Activated B cell treated with CpG ODN at 0.5 μM for 24 hours (primary cell): ENCODE results near the gene FMO5. TPM values are rescaled to one million over a fixed set of nuclear protein-coding genes. Genes with fewer than 3 reads are reported as not detected.

Experiments used
- ATAC-seq: fragments of 200-7000 bp; cut with Tn5 transposase; one replicate; pipeline ENCODE4 v1.10.0; 2021; ENCODE audit warnings: low read depth, mild to moderate bottlenecking, moderate library complexity
- CTCF ChIA-PET: fragments of 350-600 bp; sonication (Branson Sonifier 250); formaldehyde crosslinking; loops from one replicate; lab custom pipeline; 2021; ENCODE audit warnings: antibody characterized with exemption; lab: Charles Lee
- POLR2A ChIA-PET: fragments of 350-600 bp; sonication (Branson Sonifier 250); formaldehyde crosslinking; loops from one replicate; lab custom pipeline; 2021; ENCODE audit warnings: antibody characterized with exemption; lab: Charles Lee
- DNase-seq: peaks from one replicate; pipeline ENCODE4 v3.0.0; 2022
- H3K27ac Mint-ChIP-seq: one replicate; pipeline ENCODE4 v1.8.0; 2020; ENCODE audit warnings: mixed read lengths
- H3K27me3 Mint-ChIP-seq: one replicate; pipeline ENCODE4 v1.8.0; 2021; ENCODE audit warnings: mixed read lengths
- H3K36me3 Mint-ChIP-seq: one replicate; pipeline ENCODE4 v1.8.0; 2021; ENCODE audit warnings: low read depth, mixed read lengths
- H3K4me1 Mint-ChIP-seq: one replicate; pipeline ENCODE4 v1.8.0; 2021; ENCODE audit warnings: mixed read lengths
- H3K4me3 Mint-ChIP-seq: one replicate; pipeline ENCODE4 v1.8.0; 2020; ENCODE audit warnings: mild to moderate bottlenecking, mixed read lengths
- H3K9me3 Mint-ChIP-seq: one replicate; pipeline ENCODE4 v1.8.0; 2020; ENCODE audit warnings: mixed read lengths
- intact Hi-C: fragments of 100-400 bp; cut with micrococcal nuclease; formaldehyde crosslinking; loops from one replicate; pipeline ENCODE4 v1.15.1; 2024
- total RNA-seq: library from RNA; stranded (reverse); gene quantifications from 2 replicates; pipeline ENCODE4 v1.2.3, GENCODE V29; 2022
- TF ChIP-seq, protein P1 (sequence below): fragments of 200-600 bp; IDR thresholded peaks from one replicate; pipeline ENCODE4 v1.8.0; 2022; ENCODE audit warnings: antibody characterized with exemption, mild to moderate bottlenecking

FMO5 gene
- total RNA-seq, 1 donor from 2014 or later = 1.8 TPM

DNA sequence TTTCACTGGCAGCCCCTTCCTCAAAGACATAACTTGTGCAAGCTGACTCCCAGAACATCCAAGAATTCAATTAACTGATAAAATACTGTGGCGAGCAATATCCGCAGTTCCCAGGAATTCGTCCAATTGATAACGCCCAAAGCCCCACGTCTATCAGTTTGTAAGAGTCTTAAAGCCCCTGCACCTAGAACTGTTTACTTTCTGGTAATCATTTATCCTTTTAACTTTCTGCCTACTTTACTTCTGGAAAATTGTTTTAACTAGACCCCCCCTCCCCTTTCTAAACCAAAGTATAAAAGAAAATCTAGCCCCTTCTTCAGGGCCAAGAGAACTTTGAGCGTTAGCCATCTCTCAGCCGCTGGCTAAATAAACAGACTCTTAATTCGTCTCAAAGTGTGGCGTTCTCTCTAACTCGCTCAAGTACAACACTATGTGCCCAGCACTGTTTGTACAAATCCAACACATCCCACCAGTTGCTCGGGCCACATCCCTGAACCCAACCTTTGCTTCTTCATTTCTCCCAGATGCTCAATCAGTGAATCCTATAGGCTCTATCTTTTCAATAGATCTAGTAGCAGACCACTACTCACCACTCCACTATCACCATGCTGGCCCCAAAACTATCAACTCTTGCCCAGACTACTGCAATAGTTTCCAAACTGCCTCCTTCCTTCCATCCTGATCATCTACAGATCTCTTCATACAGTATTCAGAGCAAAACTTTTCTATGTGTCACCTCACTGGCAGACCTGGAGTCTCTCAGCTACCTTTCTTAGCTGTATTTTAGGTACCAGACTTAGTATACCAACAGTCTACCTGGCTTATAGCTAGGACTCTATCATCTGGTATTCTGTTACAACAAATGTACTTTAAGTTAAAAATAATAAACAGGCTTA lies 14.0 kb upstream of the FMO5 start:
- TF ChIP-seq, protein P1, sequence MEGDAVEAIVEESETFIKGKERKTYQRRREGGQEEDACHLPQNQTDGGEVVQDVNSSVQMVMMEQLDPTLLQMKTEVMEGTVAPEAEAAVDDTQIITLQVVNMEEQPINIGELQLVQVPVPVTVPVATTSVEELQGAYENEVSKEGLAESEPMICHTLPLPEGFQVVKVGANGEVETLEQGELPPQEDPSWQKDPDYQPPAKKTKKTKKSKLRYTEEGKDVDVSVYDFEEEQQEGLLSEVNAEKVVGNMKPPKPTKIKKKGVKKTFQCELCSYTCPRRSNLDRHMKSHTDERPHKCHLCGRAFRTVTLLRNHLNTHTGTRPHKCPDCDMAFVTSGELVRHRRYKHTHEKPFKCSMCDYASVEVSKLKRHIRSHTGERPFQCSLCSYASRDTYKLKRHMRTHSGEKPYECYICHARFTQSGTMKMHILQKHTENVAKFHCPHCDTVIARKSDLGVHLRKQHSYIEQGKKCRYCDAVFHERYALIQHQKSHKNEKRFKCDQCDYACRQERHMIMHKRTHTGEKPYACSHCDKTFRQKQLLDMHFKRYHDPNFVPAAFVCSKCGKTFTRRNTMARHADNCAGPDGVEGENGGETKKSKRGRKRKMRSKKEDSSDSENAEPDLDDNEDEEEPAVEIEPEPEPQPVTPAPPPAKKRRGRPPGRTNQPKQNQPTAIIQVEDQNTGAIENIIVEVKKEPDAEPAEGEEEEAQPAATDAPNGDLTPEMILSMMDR = no peak
- DNase-seq (no peak), ATAC-seq (no peak)
- H3K9me3 Mint-ChIP-seq = no peaks in the 10 kb centered on the region
- POLR2A ChIA-PET = interaction anchor here (1.0 kb wide), 1 partner anchor 154 kb away, joined by 3 read pairs; no protein-coding TSS in a partner anchor
- CTCF ChIA-PET = no interaction called here
- H3K36me3 Mint-ChIP-seq = peaks cover 3% of the 10 kb centered on the region
- no peaks in the 10 kb centered on the region for H3K27me3 Mint-ChIP-seq
- intact Hi-C loops = no loop called here
- no peak overlapping the region for H3K27ac Mint-ChIP-seq
- peaks cover 14% of the 10 kb centered on the region for H3K4me1 Mint-ChIP-seq
- no peak overlapping the region for H3K4me3 Mint-ChIP-seq

DNA sequence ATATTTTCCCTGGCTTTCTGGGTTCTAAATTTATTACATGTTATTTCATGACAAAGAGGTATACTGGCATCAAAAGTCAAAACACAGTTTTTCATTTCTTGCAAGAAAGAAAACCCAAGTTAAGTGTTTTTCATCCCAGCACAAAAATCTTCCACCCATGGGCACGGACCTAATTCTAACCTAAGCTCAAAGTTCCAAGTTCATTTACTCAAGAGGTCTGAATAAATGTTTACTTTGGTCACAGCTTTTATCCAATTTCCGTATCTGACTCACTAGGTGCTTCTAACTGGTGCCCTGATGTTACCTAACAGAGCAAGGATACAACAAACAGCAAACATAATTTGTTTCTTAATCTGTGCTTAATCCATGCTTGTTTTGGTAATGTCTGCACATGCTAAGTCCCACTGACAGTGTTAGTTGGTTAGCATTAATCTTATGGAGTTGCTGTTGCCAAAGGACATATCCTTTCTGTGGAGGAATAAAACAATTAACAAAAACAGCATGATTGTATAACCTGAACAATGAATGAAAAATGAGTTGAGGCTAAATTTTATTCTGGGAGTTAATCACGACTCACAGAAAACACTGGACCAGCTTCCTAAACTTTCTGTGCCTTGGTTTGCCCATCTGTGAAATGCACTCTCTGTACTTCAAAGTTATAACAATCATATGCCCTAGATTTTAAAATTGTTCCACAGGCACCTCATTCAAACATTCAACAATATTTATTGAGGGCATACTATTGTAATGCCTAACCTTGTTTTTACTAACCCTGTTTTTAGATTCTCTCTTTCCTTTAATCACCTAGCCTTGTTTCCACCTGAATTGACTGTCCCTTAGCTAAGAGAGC lies 13.1 kb upstream of the FMO5 start:
- Mint-ChIP-seq H3K9me3 (no peaks in the 10 kb centered on the region), H3K4me1 (peaks cover 5% of the 10 kb centered on the region), H3K36me3 (peaks cover under 1% of the 10 kb centered on the region), H3K4me3 (no peak overlapping the region), H3K27ac (no peak overlapping the region), H3K27me3 (no peaks in the 10 kb centered on the region)
- ATAC-seq (no peak), DNase-seq (no peak)
- intact Hi-C loops = no loop called here
- TF ChIP-seq, protein P1 = no peak
- CTCF ChIA-PET = no interaction called here
- POLR2A ChIA-PET = no interaction called here

DNA sequence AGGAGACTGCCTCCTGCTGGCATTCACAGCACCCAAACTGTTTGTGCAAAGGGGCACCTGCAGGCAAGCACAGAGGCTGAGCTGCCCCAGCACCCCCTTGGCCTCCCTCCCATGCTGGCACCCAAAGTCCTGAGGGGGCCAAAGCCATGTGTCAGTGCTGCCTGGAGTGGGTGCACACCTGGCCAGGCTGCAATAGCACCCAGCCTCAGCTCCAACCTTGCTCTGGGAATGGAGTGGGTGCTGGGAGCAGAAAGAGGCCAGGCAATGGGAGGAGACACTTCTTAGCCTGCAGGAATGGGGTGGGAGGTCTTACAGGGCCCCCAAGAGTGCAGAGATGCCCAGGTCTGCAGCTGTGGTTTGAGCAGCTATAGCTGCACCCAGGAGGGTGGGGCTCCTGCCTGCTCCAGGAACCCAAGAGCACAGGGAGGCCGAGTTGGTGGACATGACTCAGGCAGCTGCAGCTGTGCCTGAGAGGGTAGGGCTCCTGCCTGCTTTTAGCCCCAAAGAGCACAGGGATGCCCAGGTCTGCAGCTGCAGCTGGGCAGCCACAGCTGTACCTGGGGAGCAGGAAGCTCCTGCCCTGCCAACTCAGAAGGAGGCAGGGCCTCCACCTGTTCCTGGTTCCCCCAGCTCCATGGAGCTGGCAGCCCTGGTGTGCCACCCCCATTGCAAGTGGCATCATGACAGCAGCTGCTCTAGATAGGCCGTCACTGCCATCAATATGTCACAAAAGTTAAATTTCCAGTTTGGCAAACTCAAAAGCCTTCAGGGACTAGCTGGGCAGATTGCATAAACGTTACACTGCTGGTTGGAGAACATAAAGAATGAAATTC lies 12.0 kb upstream of the FMO5 start:
- CTCF ChIA-PET = no interaction called here

DNA sequence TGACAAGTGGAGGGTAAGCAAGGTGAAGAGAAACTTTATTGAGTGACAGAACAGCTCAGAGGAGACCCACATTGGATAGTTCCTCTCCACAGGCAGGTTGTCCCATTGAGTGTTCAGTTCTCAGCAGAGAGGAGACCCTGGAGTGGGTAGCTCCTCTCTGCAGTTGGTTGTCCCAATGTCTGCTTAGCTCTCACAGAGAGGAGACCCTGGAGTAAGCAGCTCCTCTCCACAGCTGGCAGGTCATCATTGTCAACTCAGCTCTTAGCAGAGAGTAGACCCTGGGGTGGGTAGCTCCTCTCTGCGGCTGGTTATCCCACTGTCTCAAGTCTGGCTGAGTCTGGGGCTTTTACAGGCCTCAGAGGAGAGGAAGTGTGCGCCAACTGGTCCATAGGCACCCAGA lies 11.3 kb upstream of the FMO5 start:
- ATAC-seq (no peak), DNase-seq (no peak)
- ChIA-PET CTCF (no interaction called here), POLR2A (no interaction called here)
- intact Hi-C loops = no loop called here
- Mint-ChIP-seq H3K27me3 (no peaks in the 10 kb centered on the region), H3K9me3 (no peaks in the 10 kb centered on the region), H3K4me1 (no peaks in the 10 kb centered on the region), H3K36me3 (no peaks in the 10 kb centered on the region), H3K27ac (no peak overlapping the region), H3K4me3 (no peak overlapping the region)
- TF ChIP-seq, protein P1 = no peak

More for the DNA sequence above, 12.0 kb upstream of the FMO5 start:
- TF ChIP-seq, protein P1 = no peak
- H3K4me1 Mint-ChIP-seq = peaks cover 2% of the 10 kb centered on the region
- intact Hi-C loops = no loop called here
- H3K27ac Mint-ChIP-seq = no peak overlapping the region
- H3K9me3 Mint-ChIP-seq = no peaks in the 10 kb centered on the region
- POLR2A ChIA-PET = interaction anchor here (0.6 kb wide), 1 partner anchor 10 kb away, joined by 5 read pairs; no protein-coding TSS in a partner anchor
- H3K36me3 Mint-ChIP-seq = no peaks in the 10 kb centered on the region
- H3K4me3 Mint-ChIP-seq = no peak overlapping the region
- no peaks in the 10 kb centered on the region for H3K27me3 Mint-ChIP-seq
- DNase-seq = no peak
- ATAC-seq = no peak
